CD4-positive, alpha-beta T cell (primary cell): ENCODE data around the gene MAP6D1. TPM values are rescaled to one million over a fixed set of nuclear protein-coding genes. Genes with fewer than 3 reads are reported as not detected.

ENCODE experiments used
- ATAC-seq: fragments of 200-7000 bp; cut with Tn5 transposase; one replicate; pipeline ENCODE4 v1.10.0; 2022; ENCODE audit warnings: mild to moderate bottlenecking; ENCODE audit not compliant: poor library complexity
- CTCF ChIA-PET: fragments of 350-600 bp; sonication (Branson Sonifier 250); formaldehyde crosslinking; loops from one replicate; lab custom pipeline; 2021; ENCODE audit warnings: antibody characterized with exemption, inconsistent platforms; lab: Charles Lee
- POLR2A ChIA-PET: fragments of 350-600 bp; sonication (Branson Sonifier 250); formaldehyde crosslinking; loops from one replicate; lab custom pipeline; 2021; ENCODE audit warnings: antibody characterized with exemption, inconsistent platforms; lab: Charles Lee
- DNase-seq, 14 experiments: peaks; one replicate each; pipeline ENCODE4 v3.0.0-alpha.2; 2013 to 2020; ENCODE audit warnings: mixed read lengths in 2 of 14
- H3K27ac ChIP-seq, 2 donors: one replicate each; pipeline versions ENCODE4 v1.5.1 to v1.7.0; 2013; ENCODE audit warnings: low read length in 2 of 2, low read depth in 1 of 2, mild to moderate bottlenecking in 1 of 2
- H3K27me3 ChIP-seq, 2 experiments: 1 replicate in 1 of 2; 2 replicates in 1 of 2; pipeline versions ENCODE4 v1.6.1 to v1.7.0; 2013; ENCODE audit warnings: low read length in 2 of 2, control low read depth in 1 of 2, mild to moderate bottlenecking in 1 of 2, moderate library complexity in 1 of 2; ENCODE audit not compliant: insufficient read depth in 2 of 2, control insufficient read depth in 1 of 2
- H3K36me3 ChIP-seq: one replicate; pipeline ENCODE4 v1.6.1; 2013; ENCODE audit warnings: low read length, control low read depth; ENCODE audit not compliant: insufficient read depth
- H3K4me1 ChIP-seq: one replicate; pipeline ENCODE4 v1.6.1; 2013; ENCODE audit warnings: low read length, control low read depth; ENCODE audit not compliant: insufficient read depth
- H3K4me3 ChIP-seq: one replicate; pipeline ENCODE4 v1.5.1; 2013; ENCODE audit warnings: mild to moderate bottlenecking, low read length, moderate library complexity
- H3K9me3 ChIP-seq, 2 experiments: 1 replicate in 1 of 2; 2 replicates in 1 of 2; pipeline versions ENCODE4 v1.6.1 to v1.7.0; 2013; ENCODE audit warnings: low read length in 2 of 2, mild to moderate bottlenecking in 2 of 2, control low read depth in 1 of 2, moderate library complexity in 1 of 2; ENCODE audit not compliant: control insufficient read depth in 1 of 2, insufficient read depth in 1 of 2
- H3K27ac Mint-ChIP-seq: one replicate; pipeline ENCODE4 v1.8.0; 2020; ENCODE audit warnings: mixed read lengths
- H3K27me3 Mint-ChIP-seq: one replicate; pipeline ENCODE4 v1.8.0; 2021; ENCODE audit warnings: mixed read lengths
- H3K36me3 Mint-ChIP-seq: one replicate; pipeline ENCODE4 v1.8.0; 2021; ENCODE audit warnings: low read depth, mixed read lengths
- H3K4me1 Mint-ChIP-seq: one replicate; pipeline ENCODE4 v1.8.0; 2021; ENCODE audit warnings: low read depth, mixed read lengths
- H3K4me3 Mint-ChIP-seq: one replicate; pipeline ENCODE4 v1.8.0; 2020; ENCODE audit warnings: mild to moderate bottlenecking, mixed read lengths
- H3K9me3 Mint-ChIP-seq: one replicate; pipeline ENCODE4 v1.8.0; 2020; ENCODE audit warnings: mixed read lengths
- CTCF ChIP-seq: fragments of 200-600 bp; IDR thresholded peaks from one replicate; pipeline ENCODE4 v1.8.0; 2022; ENCODE audit warnings: antibody characterized with exemption, mild to moderate bottlenecking
- intact Hi-C, 2 experiments: fragments of 100-400 bp; cut with DNase I in 1 of 2; cut with micrococcal nuclease in 1 of 2; formaldehyde crosslinking; loops; one replicate each; pipeline versions ENCODE4 v1.15.1 to v1.9.0; 2023 to 2025; cut with DNase I, micrococcal nuclease
- total RNA-seq, 174 experiments: library from RNA in 2 of 174; stranded (reverse) in 2 of 174; gene quantifications; one replicate each; pipeline ENCODE4 v1.2.3 and lab custom pipeline; 2021 to 2026

The MAP6D1 gene
- total RNA-seq, 2 experiments from 2014 or later, result 1.1 to 1.6 TPM

GRCh38 chr3:183823963-183824362, 1.4 kb downstream of the MAP6D1 start:
- peaks cover 12% of the 10 kb centered on the region for H3K36me3 Mint-ChIP-seq
- CTCF ChIA-PET, result no interaction called here
- Histone ChIP-seq H3K27me3 (peaks cover 0 to 2% of the 10 kb centered on the region in 2 experiments), H3K27ac (no peak overlapping the region), H3K9me3 (no peaks in the 10 kb centered on the region), H3K4me1 (peaks cover 12% of the 10 kb centered on the region), H3K4me3 (no peak overlapping the region), H3K36me3 (no peaks in the 10 kb centered on the region)
- ATAC-seq, result no peak
- intact Hi-C loops, result no loop called here
- no peak for TF ChIP-seq CTCF
- no peak overlapping the region for H3K27ac Mint-ChIP-seq
- no peaks in the 10 kb centered on the region for H3K9me3 Mint-ChIP-seq
- no peak for DNase-seq
- H3K4me1 Mint-ChIP-seq, result peaks cover 20% of the 10 kb centered on the region
- H3K27me3 Mint-ChIP-seq, result no peaks in the 10 kb centered on the region
- H3K4me3 Mint-ChIP-seq, result peak overlapping the region; percentile 81
- POLR2A ChIA-PET, result interaction anchor here (1.3 kb wide), 1 partner anchor 8 kb away, joined by 5 read pairs; no protein-coding TSS in a partner anchor

DNA sequence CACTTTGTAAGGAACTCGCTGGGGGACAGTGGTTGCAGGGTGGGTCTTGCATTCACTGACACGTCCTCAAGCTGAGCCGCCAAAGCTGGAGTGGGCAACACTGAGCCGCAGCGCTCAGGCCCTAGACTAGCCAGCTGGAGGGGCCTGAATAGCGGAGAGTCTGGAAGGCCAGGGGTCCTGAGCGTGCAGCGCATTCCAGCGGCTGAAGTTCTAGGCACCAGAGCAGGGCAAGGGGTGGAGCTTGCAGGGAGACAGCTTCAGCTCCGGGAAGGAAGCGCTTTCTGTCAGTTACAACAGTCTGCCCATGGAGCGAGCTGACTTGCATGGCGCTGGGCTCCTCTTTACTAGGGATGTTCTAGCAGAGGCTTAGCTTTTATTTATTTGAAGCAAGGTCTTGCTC, 2.7 kb downstream of the MAP6D1 start:
- DNase-seq (no peak), ATAC-seq (no peak)
- Histone ChIP-seq H3K36me3 (no peaks in the 10 kb centered on the region), H3K4me1 (peaks cover 12% of the 10 kb centered on the region), H3K27ac (no peak overlapping the region), H3K4me3 (no peak overlapping the region), H3K9me3 (no peaks in the 10 kb centered on the region), H3K27me3 (peaks cover 0 to 2% of the 10 kb centered on the region in 2 experiments)
- ChIA-PET POLR2A (no interaction called here), CTCF (no interaction called here)
- H3K27ac Mint-ChIP-seq, result no peak overlapping the region
- H3K4me1 Mint-ChIP-seq, result peaks cover 20% of the 10 kb centered on the region
- intact Hi-C loops, result no loop called here
- no peak for TF ChIP-seq CTCF
- peaks cover 4% of the 10 kb centered on the region for H3K36me3 Mint-ChIP-seq
- H3K9me3 Mint-ChIP-seq, result no peaks in the 10 kb centered on the region
- H3K27me3 Mint-ChIP-seq, result no peaks in the 10 kb centered on the region
- H3K4me3 Mint-ChIP-seq, result peak overlapping the region; percentile 48

- Histone ChIP-seq H3K27ac (no peak overlapping the region), H3K36me3 (no peaks in the 10 kb centered on the region), H3K27me3 (peaks cover 0 to 2% of the 10 kb centered on the region in 2 experiments), H3K4me3 (no peak overlapping the region), H3K9me3 (no peaks in the 10 kb centered on the region), H3K4me1 (peaks cover 18% of the 10 kb centered on the region)
- POLR2A ChIA-PET, result no interaction called here
- Mint-ChIP-seq H3K27ac (no peak overlapping the region), H3K4me3 (no peak overlapping the region), H3K9me3 (no peaks in the 10 kb centered on the region), H3K27me3 (no peaks in the 10 kb centered on the region), H3K36me3 (peaks cover 9% of the 10 kb centered on the region), H3K4me1 (peaks cover 23% of the 10 kb centered on the region)
- DNase-seq (peak in 1 of 14 experiments; percentile 21), ATAC-seq (no peak)
- no peak for TF ChIP-seq CTCF
- intact Hi-C loops, result no loop called here
- CTCF ChIA-PET, result no interaction called here
Observed at GRCh38 chr3:183819831-183820230, 5.5 kb downstream of the MAP6D1 start.
